IPS-11a (cell line): ENCODE measurements around the gene NOTCH1.
"Not testable (repeated sequence)": the region's sequence is repeated elsewhere in the genome, so short reads cannot be mapped to it uniquely, and the experiment has no call there.

Experiments used
- H3K4me3 ChIP-seq: one replicate; pipeline ENCODE4 v1.5.1; 2013; ENCODE audit warnings: low read depth, low read length, control low read depth

NOTCH1 gene

DNA sequence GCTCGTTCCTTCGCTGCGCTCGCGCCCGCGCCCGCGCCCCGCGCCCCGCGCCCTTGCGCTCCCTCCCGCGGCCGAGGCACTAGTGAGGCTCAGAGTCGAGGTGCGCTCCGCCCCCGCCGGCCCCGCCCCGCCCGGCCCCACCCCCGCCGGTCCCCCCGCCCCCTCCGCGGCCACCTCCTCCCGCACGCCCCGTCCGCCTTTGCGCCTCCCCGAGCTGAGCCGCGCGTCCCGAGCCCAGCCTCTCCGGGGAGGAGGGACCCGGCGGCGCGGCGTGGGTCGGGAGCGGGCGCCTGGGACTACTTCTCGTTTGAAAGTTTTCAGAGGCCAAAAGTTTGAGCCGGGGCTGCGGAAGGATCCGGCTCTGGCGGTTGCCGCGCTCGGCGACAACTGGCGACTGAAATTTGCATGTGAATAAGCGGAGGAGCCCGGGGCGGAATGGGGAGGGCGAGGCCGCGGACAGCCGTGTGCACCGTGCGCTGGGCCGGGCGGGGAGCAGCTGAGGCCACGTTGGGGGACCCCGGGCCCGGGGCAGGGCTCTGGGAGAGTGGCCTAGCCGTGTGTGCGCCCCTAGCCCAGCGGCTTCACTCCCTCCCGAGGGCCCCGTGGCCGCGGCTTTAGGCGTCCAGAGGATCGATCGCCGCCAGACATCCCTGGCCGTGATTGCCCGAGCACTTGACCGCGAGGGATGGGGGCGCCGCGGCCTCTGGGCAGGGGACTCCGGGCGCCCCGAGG lies at the start of gene NOTCH1:
TSS of gene NOTCH1 (minus strand) at position 84 of the 732 bp plus-strand sequence. CDS start 262 bp downstream, outside the sequence.
- H3K4me3 ChIP-seq, result peak within 1 kb of the TSS; percentile 73

GRCh38 chr9:136594492-136594891 lies 48.6 kb upstream of the NOTCH1 start:
- H3K4me3 ChIP-seq, result no peak overlapping the region

DNA sequence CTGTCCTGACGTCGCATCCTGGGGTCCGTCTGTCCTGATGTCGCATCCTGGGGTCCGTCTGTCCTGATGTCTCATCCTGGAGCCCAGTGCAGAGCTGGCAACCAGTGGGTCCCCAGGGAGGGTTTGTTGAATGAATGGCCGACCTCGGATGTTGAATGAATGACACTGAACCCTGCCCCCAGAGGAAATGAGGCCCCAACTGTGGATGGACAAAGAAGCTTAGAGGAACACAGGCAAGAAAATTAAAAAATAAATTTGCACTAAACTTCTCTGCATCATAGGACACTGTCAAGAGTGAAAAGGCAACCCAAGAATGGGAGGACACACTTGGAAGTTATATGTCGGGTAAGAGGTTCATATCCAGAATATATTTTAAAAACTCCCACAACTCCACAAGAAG lies 47.7 kb upstream of the NOTCH1 start:
- no peak overlapping the region for H3K4me3 ChIP-seq

DNA sequence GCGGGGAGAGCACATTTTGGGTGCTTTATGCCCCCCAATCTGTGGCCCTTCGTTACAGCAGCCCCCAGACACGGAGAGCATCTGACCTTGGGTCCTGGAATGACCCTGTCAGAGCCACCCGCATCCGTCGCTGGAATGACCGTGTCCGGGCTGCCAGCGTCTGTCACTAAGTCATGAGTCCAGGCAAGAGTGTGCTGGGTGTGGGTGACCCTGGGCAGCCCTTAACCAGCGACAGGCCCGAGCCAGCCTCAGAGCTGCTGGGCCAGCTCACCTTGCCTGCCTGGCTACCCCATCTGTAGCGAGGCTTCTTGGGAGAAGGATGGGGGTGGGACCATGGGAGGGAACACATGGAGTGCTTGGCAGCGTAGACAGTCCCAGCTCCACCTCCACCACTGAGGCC lies 46.8 kb upstream of the NOTCH1 start:
- no peak overlapping the region for H3K4me3 ChIP-seq

- no peak overlapping the region for H3K4me3 ChIP-seq
These were observed 45.2 kb upstream of the NOTCH1 start for GRCh38 chr9:136590821-136591752.

DNA sequence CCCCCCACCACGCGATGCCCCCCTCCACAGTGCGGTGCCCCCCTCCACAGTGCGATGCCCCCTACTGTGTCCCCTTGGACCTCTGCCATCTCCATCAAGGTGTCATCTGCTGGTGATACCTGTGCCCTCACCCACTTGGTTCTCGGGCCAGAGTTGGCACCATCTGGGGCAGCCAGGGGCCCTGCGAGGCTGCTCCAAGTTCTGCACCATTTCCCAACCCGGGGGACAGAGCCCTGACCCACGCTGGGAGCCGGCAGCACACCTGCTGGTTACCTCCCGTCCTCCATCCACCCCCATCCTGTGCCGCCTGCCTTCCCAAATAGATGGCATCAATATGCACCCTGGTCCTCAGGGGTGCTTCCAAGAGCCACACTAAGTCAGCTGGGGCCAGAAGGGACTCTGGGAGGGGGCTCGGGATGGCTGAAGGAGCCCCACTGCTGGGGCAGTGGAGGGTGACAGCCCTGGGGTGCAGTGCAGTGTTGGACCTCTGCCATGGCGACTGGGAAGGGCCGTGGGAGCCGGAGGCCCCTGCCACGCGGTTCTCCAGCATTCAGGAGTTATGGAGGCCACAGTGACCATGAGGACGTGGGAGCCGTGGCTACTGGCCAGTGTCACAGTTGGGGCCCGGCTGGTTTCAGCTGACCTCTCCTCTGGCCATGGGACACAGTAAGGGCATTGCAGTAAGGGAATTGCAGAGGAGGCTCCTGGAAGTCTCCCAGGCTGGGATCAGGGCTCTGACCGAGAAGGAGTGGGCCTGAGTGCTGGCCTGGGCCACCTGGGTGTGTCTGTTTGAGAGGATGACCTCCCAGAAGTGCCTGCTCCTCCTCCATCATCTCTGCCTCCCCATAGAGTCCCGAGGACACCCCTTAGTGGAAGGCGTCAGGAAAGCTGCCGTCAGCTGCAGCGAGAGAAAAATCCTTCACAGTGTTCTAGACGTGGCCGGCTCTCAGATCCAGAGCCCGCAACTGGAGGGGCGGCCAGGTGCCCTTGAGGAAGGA lies 44.2 kb upstream of the NOTCH1 start:
- no peak overlapping the region for H3K4me3 ChIP-seq

- no peak overlapping the region for H3K4me3 ChIP-seq
These were observed 43.0 kb upstream of the NOTCH1 start for GRCh38 chr9:136588663-136589464.

DNA sequence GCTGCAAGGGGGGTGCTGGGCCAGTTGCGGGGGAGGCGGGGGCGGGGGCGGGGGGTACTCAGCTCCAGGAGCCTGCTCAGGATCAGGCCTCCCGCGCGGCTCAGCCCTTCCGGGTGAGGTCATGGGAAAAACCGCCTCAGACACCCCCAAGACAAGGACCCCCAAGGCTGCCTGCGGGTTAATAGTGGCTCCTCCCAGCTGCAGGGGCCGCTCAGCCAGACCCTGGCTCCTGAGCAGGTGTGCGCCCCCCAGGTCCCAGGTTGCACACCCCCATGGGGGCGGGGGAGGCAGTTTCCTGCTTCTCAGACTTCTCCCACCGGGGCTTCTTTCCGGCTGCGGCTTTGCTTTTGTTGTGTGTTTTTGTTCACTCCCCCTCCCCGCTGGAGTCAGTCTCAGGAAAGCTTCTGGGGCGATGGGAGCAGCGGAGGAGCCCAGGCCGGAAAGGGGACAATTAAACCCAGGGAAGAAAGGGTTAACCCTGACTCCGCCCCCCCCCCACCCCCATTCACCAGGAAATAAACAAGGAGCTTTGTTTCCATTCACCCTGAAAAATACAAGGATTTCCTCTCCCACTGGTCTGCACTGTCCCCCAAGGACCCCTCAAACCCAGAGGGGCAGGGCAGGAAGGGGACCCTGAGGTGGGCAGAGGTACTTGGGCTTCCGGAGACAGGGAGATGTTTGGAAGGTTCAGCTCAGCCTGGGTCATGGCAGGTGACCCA lies 42.3 kb upstream of the NOTCH1 start:
- no peak overlapping the region for H3K4me3 ChIP-seq

GRCh38 chr9:136587145-136587943 lies 41.5 kb upstream of the NOTCH1 start:
- no peak overlapping the region for H3K4me3 ChIP-seq

- no peak overlapping the region for H3K4me3 ChIP-seq
These were observed 40.6 kb upstream of the NOTCH1 start for GRCh38 chr9:136586391-136586953.

DNA sequence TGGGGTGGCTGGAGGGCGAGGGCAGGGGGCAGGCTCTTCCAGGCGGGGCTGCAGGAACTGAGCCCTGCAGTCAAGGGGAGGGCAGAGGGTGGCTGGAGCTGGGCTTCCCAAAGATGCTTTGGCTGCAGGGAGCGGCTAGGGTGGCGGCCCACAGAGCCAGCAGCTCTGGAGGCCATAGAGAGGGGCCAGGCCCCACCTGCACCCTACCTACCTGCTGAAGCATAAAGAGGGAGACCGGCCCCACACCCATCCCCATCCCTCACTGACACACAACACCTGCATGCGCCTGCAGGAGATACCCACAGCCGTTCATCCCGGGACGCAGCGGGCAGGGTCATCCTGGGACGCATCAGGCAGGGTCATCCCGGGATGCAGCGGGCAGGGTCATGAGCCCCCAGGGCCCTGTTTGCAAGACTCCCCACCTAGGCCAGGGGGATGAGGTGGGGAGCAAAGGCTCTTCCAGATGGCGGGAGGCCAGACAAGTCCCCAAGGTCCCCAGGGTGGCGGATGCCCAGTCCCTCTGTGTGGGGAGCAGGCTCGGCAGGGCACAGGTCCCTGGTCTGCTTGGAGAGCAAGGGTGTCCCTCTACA lies 39.8 kb upstream of the NOTCH1 start:
- H3K4me3 ChIP-seq, result no peak overlapping the region

GRCh38 chr9:136584934-136585333 lies 39.1 kb upstream of the NOTCH1 start:
- no peak overlapping the region for H3K4me3 ChIP-seq

DNA sequence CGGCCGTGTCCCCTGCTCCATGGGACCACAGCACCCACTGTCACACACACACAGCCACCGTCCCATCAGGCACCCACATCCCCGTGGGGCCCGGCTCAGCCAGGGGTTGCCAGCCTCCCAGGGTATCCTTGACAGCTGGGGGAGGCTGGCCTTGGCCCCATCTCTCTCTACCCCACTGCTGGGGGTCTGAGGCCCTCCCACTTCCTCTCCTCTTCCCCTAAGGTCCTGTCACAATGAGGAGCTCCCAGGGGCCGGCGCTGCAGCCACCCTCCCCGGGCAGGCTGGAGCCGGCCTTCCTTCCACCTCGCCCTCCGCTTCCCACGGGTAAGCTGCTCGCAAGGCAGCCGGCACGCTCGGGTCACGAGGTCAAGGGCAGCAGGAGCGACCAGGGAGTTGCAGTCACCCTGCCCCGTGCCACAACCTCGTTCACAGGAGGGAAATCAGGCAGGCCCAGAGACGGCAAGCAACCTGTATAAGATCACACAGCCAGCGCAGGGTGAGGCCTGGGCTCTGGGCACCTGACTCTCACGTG lies 38.6 kb upstream of the NOTCH1 start:
- no peak overlapping the region for H3K4me3 ChIP-seq

- no peak overlapping the region for H3K4me3 ChIP-seq
These were observed 37.3 kb upstream of the NOTCH1 start for GRCh38 chr9:136582977-136583735.

DNA sequence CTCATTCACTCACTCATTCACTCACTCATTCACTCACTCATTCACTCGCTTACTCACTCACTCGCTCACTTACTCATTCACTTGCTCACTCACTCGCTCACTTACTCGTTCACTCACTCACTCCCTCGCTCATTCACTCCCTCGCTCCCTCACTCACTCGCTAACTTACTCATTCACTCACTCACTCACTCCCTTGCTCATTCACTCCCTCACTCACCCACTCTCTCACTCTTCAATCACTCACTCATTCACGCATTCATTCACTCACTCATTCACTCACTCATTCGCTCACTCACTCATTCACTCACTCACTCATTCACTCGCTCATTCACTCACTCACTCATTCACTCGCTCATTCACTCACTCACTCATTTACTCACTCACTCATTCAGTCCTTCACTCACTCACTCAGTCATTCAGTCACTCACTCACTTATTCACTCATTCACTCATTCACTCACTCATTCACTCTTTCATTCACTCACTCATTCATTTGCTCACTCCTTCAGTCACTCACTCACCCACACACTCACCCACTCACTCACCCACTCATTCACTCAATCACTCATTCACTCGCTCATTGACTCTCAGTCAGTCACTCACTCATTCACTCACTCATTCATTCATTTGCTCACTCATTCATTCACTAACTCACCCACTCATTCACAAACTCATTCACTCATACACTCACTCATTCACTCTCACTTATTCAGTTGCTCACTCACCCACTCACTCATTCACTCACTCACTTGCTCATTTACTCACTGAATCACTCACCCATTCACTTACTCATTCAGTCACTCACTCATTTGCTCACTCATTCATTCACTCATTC lies 36.0 kb upstream of the NOTCH1 start:
- no peak overlapping the region for H3K4me3 ChIP-seq

GRCh38 chr9:136579650-136580219 lies 33.9 kb upstream of the NOTCH1 start:
- H3K4me3 ChIP-seq, result not testable (repeated sequence)
